PFSK-1 (cell line): ENCODE data around the gene EIF4E1B.

Experiments
- FOXP2 ChIP-seq: optimal IDR thresholded peaks from 2 replicates; pipeline ENCODE3; 2011; ENCODE audit warnings: borderline replicate concordance, control low read depth, inconsistent platforms; ENCODE audit not compliant: insufficient read depth; ENCODE audit errors: extremely low read length, extremely low read depth
- POLR2AphosphoS5 ChIP-seq: IDR thresholded peaks from 2 replicates; pipeline ENCODE4 v1.6.1; 2012; ENCODE audit warnings: low read depth, mild to moderate bottlenecking, control low read depth, low read length, moderate library complexity
- REST ChIP-seq, 2 experiments: IDR thresholded peaks; 2 replicates each; pipeline versions ENCODE4 v1.6.1 to v1.8.0; 2011 to 2012; ENCODE audit warnings: low read depth in 2 of 2, low read length in 2 of 2, control low read depth in 1 of 2, inconsistent platforms in 1 of 2, mild to moderate bottlenecking in 1 of 2, moderate library complexity in 1 of 2; ENCODE audit not compliant: insufficient read depth in 1 of 2
- SIN3A ChIP-seq: IDR thresholded peaks from 2 replicates; pipeline ENCODE4 v1.6.1; 2012; ENCODE audit warnings: mild to moderate bottlenecking, low read length, moderate library complexity, borderline replicate concordance; ENCODE audit not compliant: insufficient read depth
- TAF1 ChIP-seq: IDR thresholded peaks from 2 replicates; pipeline ENCODE4 v1.6.1; 2012; ENCODE audit warnings: low read length, control low read depth, borderline replicate concordance; ENCODE audit not compliant: insufficient read depth

EIF4E1B gene

GRCh38 chr5:176691524-176691923 lies 61.0 kb downstream of the EIF4E1B start:
- no peak for TF ChIP-seq FOXP2
- TF ChIP-seq SIN3A = no peak
- no peak for TF ChIP-seq REST (IDR thresholded peaks at IDR 0.05; ENCODE audit: insufficient read depth in 1 of 2, low read depth in 2 of 2, low read length in 2 of 2)
- TF ChIP-seq TAF1 = no peak
- TF ChIP-seq POLR2AphosphoS5 = no peak

GRCh38 chr5:176692326-176692725 lies 61.9 kb downstream of the EIF4E1B start:
- no peak for TF ChIP-seq POLR2AphosphoS5
- TF ChIP-seq FOXP2 = no peak
- TF ChIP-seq REST (IDR thresholded peaks at IDR 0.05; ENCODE audit: insufficient read depth in 1 of 2, low read depth in 2 of 2, low read length in 2 of 2) = no peak
- TF ChIP-seq SIN3A = no peak
- TF ChIP-seq TAF1 = no peak

GRCh38 chr5:176692839-176693476 lies 62.5 kb downstream of the EIF4E1B start:
- no peak for TF ChIP-seq FOXP2
- no peak for TF ChIP-seq REST (IDR thresholded peaks at IDR 0.05; ENCODE audit: insufficient read depth in 1 of 2, low read depth in 2 of 2, low read length in 2 of 2)
- TF ChIP-seq SIN3A = no peak
- TF ChIP-seq POLR2AphosphoS5 = no peak
- TF ChIP-seq TAF1 = no peak

GRCh38 chr5:176693477-176693851 lies 63.0 kb downstream of the EIF4E1B start:
- TF ChIP-seq TAF1 (no peak), SIN3A (no peak), FOXP2 (no peak), REST (IDR thresholded peaks at IDR 0.05; ENCODE audit: insufficient read depth in 1 of 2, low read depth in 2 of 2, low read length in 2 of 2) (no peak), POLR2AphosphoS5 (no peak)
